ENCODE results near the gene ADCY5. TPM values are rescaled to one million over a fixed set of nuclear protein-coding genes. Genes with fewer than 3 reads are reported as not detected.

The ADCY5 gene
- total RNA-seq, 1 experiment from 2014 or later = 1.4 TPM

DNA sequence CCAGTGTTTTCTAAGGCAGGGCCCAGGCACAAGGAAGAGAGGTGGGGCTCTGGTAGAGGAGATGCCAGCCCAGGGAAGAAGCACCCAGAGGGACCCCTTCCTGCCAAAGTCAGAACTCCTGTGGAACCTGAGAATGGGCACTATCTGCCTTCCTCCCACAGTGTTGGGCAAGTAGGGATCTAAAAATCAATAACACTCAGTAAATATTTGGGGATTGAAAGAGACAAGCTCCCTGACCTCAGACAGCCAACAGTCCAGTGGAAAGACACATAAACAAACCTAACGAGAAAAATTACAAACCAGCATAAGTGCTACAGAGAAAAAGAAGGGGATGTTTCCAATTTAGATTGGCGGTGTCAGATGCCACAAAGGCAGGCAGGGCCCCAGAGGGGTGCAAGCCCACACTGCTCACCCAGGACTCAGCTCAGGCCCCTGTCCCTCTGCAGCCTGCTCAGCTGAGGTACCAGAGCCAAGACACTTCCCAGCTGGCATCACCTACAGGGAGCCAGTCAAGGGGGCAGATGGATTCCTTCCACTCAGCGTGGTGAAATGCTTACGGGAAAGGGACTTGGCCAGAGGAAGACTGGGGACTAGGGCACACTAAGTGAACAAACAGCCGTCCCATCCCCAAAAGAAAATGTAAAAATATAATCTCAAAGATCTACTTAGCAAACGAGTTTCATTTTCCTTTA, 15.9 kb downstream of the ADCY5 start:
- DNase-seq (ENCODE audit: low read depth, low spot score) = no peak
- ChIA-PET CTCF (interaction anchor here (0.5 to 0.9 kb wide), 2 partner anchors 9 to 14 kb away, joined by 3 to 4 read pairs; no protein-coding TSS in a partner anchor), POLR2A (no interaction called here)
- no peak for ATAC-seq
- no peaks in the 10 kb centered on the region for H3K9me3 ChIP-seq (ENCODE audit: control insufficient read depth, insufficient read depth, low read depth, low read length)
- in situ Hi-C loops (cut with HindIII; ENCODE audit: low pct_unique_long_range_greater_than_20kb, low sequenced_read_pairs) = no loop called here
- no TSS peak for BruUV-seq (replicated peaks)
- no peaks in the 10 kb centered on the region for H3K4me1 ChIP-seq (ENCODE audit: control insufficient read depth, insufficient read depth, low read length)
- no peak overlapping the region for H3K27ac ChIP-seq (ENCODE audit: low read length)
- H3K36me3 ChIP-seq (ENCODE audit: control insufficient read depth, insufficient read depth, low read length) = no peaks in the 10 kb centered on the region; the same call in 1 of the 2 replicates
- peaks cover 2% of the 10 kb centered on the region for H3K27me3 ChIP-seq (ENCODE audit: control insufficient read depth, insufficient read depth, low read length)
- TF ChIP-seq POLR2AphosphoS5 (IDR thresholded peaks at IDR 0.05; ENCODE audit: low read depth, low read length) (no peak), SIN3A (IDR thresholded peaks at IDR 0.05; ENCODE audit: borderline replicate concordance, insufficient read depth, low read depth, low read length) (no peak), TCF7L2 (IDR thresholded peaks at IDR 0.05; ENCODE audit: low read depth, low read length) (no peak)
- TF ChIP-seq, protein P1, sequence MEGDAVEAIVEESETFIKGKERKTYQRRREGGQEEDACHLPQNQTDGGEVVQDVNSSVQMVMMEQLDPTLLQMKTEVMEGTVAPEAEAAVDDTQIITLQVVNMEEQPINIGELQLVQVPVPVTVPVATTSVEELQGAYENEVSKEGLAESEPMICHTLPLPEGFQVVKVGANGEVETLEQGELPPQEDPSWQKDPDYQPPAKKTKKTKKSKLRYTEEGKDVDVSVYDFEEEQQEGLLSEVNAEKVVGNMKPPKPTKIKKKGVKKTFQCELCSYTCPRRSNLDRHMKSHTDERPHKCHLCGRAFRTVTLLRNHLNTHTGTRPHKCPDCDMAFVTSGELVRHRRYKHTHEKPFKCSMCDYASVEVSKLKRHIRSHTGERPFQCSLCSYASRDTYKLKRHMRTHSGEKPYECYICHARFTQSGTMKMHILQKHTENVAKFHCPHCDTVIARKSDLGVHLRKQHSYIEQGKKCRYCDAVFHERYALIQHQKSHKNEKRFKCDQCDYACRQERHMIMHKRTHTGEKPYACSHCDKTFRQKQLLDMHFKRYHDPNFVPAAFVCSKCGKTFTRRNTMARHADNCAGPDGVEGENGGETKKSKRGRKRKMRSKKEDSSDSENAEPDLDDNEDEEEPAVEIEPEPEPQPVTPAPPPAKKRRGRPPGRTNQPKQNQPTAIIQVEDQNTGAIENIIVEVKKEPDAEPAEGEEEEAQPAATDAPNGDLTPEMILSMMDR (IDR thresholded peaks at IDR 0.05) = no peak
- TF ChIP-seq, protein P2, sequence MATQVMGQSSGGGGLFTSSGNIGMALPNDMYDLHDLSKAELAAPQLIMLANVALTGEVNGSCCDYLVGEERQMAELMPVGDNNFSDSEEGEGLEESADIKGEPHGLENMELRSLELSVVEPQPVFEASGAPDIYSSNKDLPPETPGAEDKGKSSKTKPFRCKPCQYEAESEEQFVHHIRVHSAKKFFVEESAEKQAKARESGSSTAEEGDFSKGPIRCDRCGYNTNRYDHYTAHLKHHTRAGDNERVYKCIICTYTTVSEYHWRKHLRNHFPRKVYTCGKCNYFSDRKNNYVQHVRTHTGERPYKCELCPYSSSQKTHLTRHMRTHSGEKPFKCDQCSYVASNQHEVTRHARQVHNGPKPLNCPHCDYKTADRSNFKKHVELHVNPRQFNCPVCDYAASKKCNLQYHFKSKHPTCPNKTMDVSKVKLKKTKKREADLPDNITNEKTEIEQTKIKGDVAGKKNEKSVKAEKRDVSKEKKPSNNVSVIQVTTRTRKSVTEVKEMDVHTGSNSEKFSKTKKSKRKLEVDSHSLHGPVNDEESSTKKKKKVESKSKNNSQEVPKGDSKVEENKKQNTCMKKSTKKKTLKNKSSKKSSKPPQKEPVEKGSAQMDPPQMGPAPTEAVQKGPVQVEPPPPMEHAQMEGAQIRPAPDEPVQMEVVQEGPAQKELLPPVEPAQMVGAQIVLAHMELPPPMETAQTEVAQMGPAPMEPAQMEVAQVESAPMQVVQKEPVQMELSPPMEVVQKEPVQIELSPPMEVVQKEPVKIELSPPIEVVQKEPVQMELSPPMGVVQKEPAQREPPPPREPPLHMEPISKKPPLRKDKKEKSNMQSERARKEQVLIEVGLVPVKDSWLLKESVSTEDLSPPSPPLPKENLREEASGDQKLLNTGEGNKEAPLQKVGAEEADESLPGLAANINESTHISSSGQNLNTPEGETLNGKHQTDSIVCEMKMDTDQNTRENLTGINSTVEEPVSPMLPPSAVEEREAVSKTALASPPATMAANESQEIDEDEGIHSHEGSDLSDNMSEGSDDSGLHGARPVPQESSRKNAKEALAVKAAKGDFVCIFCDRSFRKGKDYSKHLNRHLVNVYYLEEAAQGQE (IDR thresholded peaks at IDR 0.05; ENCODE audit: insufficient read depth in 1 of 2, low read depth in 2 of 2, low read length in 1 of 2) = no peak
- intact Hi-C loops (cut with micrococcal nuclease; ENCODE audit: unreplicated experiment) = no loop called here
- no peak overlapping the region for H3K4me3 ChIP-seq (ENCODE audit: low read depth in 2 of 2, low read length in 2 of 2)

DNA sequence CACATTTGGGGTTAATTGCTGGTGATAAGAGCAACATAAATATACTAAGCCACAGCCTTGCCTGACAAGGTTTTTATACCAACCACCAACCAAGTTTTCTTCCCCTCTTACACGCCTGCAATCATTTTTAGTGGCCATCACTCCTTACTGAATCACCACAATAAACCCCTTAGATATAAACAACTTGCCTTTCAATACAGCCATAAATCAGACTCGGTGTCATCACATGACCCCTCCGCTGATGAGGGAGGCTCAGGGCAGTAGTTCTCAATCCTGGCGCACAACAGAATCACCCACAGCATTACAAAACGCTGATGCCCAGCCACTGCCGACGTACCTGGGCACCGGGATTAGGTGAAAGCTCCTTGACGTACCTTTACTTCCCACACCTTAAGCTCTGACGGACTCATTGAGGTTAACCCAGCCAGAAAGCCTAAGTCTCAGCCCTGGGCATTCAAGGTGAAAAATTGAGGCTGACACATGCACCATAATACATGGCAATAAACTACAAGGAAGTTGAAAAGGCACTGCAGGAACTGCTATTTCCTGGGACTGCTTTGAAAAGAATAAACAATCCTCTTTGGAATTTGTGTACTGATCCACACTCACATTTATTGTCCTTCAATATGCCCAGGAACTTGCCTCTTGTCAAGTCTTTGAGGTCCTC, 17.1 kb downstream of the ADCY5 start:
- Histone ChIP-seq H3K4me3 (ENCODE audit: low read depth in 2 of 2, low read length in 2 of 2) (no peak overlapping the region), H3K4me1 (ENCODE audit: control insufficient read depth, insufficient read depth, low read length) (no peaks in the 10 kb centered on the region), H3K9me3 (ENCODE audit: control insufficient read depth, insufficient read depth, low read depth, low read length) (no peaks in the 10 kb centered on the region), H3K27me3 (ENCODE audit: control insufficient read depth, insufficient read depth, low read length) (peaks cover 2% of the 10 kb centered on the region), H3K27ac (ENCODE audit: low read length) (no peak overlapping the region), H3K36me3 (ENCODE audit: control insufficient read depth, insufficient read depth, low read length) (no peaks in the 10 kb centered on the region; the same call in 1 of the 2 replicates)
- in situ Hi-C loops (cut with HindIII; ENCODE audit: low pct_unique_long_range_greater_than_20kb, low sequenced_read_pairs) (no loop called here), intact Hi-C loops (cut with micrococcal nuclease; ENCODE audit: unreplicated experiment) (no loop called here)
- ChIA-PET CTCF (interaction anchor here (0.9 kb wide), 1 partner anchor 16 kb away, joined by 3 read pairs; no protein-coding TSS in a partner anchor), POLR2A (no interaction called here)
- no TSS peak for BruUV-seq (replicated peaks)
- TF ChIP-seq POLR2AphosphoS5 (IDR thresholded peaks at IDR 0.05; ENCODE audit: low read depth, low read length) (no peak), SIN3A (IDR thresholded peaks at IDR 0.05; ENCODE audit: borderline replicate concordance, insufficient read depth, low read depth, low read length) (no peak)
- DNase-seq (ENCODE audit: low read depth, low spot score) (no peak), ATAC-seq (no peak)

All from Panc1 (cell line).